HUES6 (cell line): ENCODE results near the gene AIG1.

Experiments
- H3K27ac ChIP-seq: 2 replicates; pipeline ENCODE4 v1.7.0; 2013; ENCODE audit warnings: low read depth, mild to moderate bottlenecking, low read length, inconsistent platforms
- H3K27me3 ChIP-seq: 2 replicates; pipeline ENCODE4 v1.6.1; 2013; ENCODE audit warnings: low read length; ENCODE audit not compliant: control insufficient read depth, insufficient read depth
- H3K36me3 ChIP-seq: 2 replicates; pipeline ENCODE4 v1.6.1; 2013; ENCODE audit warnings: low read length; ENCODE audit not compliant: control insufficient read depth, insufficient read depth
- H3K4me1 ChIP-seq: 2 replicates; pipeline ENCODE4 v1.6.1; 2013; ENCODE audit warnings: low read length; ENCODE audit not compliant: control insufficient read depth, insufficient read depth
- H3K4me3 ChIP-seq: 2 replicates; pipeline ENCODE4 v1.5.1; 2013; ENCODE audit warnings: low read depth, low read length
- H3K9ac ChIP-seq: one replicate; pipeline ENCODE4 v1.6.1; 2013; ENCODE audit warnings: mild to moderate bottlenecking, low read length
- H3K9me3 ChIP-seq: 2 replicates; pipeline ENCODE4 v1.6.1; 2013; ENCODE audit warnings: low read depth, low read length; ENCODE audit not compliant: control insufficient read depth, insufficient read depth

Gene AIG1

GRCh38 chr6:143251288-143251687 lies 190.6 kb downstream of the AIG1 start:
- H3K4me3 ChIP-seq, result no peak overlapping the region
- H3K27ac ChIP-seq, result no peak overlapping the region
- no peaks in the 10 kb centered on the region for H3K27me3 ChIP-seq
- peaks cover under 1% of the 10 kb centered on the region for H3K9me3 ChIP-seq
- H3K4me1 ChIP-seq, result no peaks in the 10 kb centered on the region
- H3K9ac ChIP-seq, result no peak overlapping the region
- no peaks in the 10 kb centered on the region for H3K36me3 ChIP-seq

GRCh38 chr6:143252961-143253360 lies 192.3 kb downstream of the AIG1 start:
- Histone ChIP-seq H3K9me3 (no peaks in the 10 kb centered on the region), H3K9ac (no peak overlapping the region), H3K27ac (no peak overlapping the region)

GRCh38 chr6:143253586-143253985 lies 192.9 kb downstream of the AIG1 start:
- no peak overlapping the region for H3K9ac ChIP-seq
- H3K36me3 ChIP-seq, result no peaks in the 10 kb centered on the region
- no peaks in the 10 kb centered on the region; the same call in 1 of the 2 replicates for H3K4me1 ChIP-seq
- no peak overlapping the region for H3K27ac ChIP-seq
- H3K4me3 ChIP-seq, result no peak overlapping the region
- 0 out of 2 replicates have a peak, but pooled peaks cover under 1% of the 10 kb centered on the region for H3K9me3 ChIP-seq
- H3K27me3 ChIP-seq, result no peaks in the 10 kb centered on the region

More at GRCh38 chr6:143252961-143253360, 192.3 kb downstream of the AIG1 start:
- no peaks in the 10 kb centered on the region for H3K27me3 ChIP-seq
- H3K4me3 ChIP-seq, result no peak overlapping the region
- no peaks in the 10 kb centered on the region for H3K36me3 ChIP-seq
- no peaks in the 10 kb centered on the region; the same call in 1 of the 2 replicates for H3K4me1 ChIP-seq

- Histone ChIP-seq H3K9me3 (0 out of 2 replicates have a peak, but pooled peaks cover 9% of the 10 kb centered on the region), H3K36me3 (no peaks in the 10 kb centered on the region), H3K27me3 (no peaks in the 10 kb centered on the region), H3K9ac (no peak overlapping the region), H3K4me3 (no peak overlapping the region), H3K4me1 (no peaks in the 10 kb centered on the region; the same call in 1 of the 2 replicates), H3K27ac (no peak overlapping the region)
These were observed 198.3 kb downstream of the AIG1 start for GRCh38 chr6:143258945-143259344.

GRCh38 chr6:143260857-143261256 lies 200.2 kb downstream of the AIG1 start:
- Histone ChIP-seq H3K36me3 (no peaks in the 10 kb centered on the region), H3K9ac (no peak overlapping the region), H3K9me3 (0 out of 2 replicates have a peak, but pooled peaks cover 9% of the 10 kb centered on the region), H3K4me3 (no peak overlapping the region), H3K27me3 (no peaks in the 10 kb centered on the region), H3K27ac (no peak overlapping the region), H3K4me1 (peaks cover 17% of the 10 kb centered on the region)

- Histone ChIP-seq H3K4me1 (peaks cover 17% of the 10 kb centered on the region), H3K27ac (no peak overlapping the region), H3K36me3 (no peaks in the 10 kb centered on the region), H3K9me3 (0 out of 2 replicates have a peak, but pooled peaks cover 9% of the 10 kb centered on the region), H3K27me3 (no peaks in the 10 kb centered on the region), H3K4me3 (no peak overlapping the region), H3K9ac (no peak overlapping the region)
These were observed 201.3 kb downstream of the AIG1 start for GRCh38 chr6:143261899-143262436.

GRCh38 chr6:143262859-143263258 lies 202.2 kb downstream of the AIG1 start:
- H3K27ac ChIP-seq, result no peak overlapping the region
- H3K9me3 ChIP-seq, result 0 out of 2 replicates have a peak, but pooled peaks cover 9% of the 10 kb centered on the region
- no peaks in the 10 kb centered on the region for H3K36me3 ChIP-seq
- no peak overlapping the region for H3K9ac ChIP-seq
- no peak overlapping the region for H3K4me3 ChIP-seq
- H3K27me3 ChIP-seq, result no peaks in the 10 kb centered on the region
- peaks cover 17% of the 10 kb centered on the region for H3K4me1 ChIP-seq

GRCh38 chr6:143264379-143264778 lies 203.7 kb downstream of the AIG1 start:
- peaks cover 17% of the 10 kb centered on the region for H3K4me1 ChIP-seq
- H3K9me3 ChIP-seq, result no peaks in the 10 kb centered on the region
- no peaks in the 10 kb centered on the region for H3K36me3 ChIP-seq
- H3K9ac ChIP-seq, result no peak overlapping the region
- no peak overlapping the region for H3K27ac ChIP-seq
- H3K4me3 ChIP-seq, result no peak overlapping the region
- no peaks in the 10 kb centered on the region for H3K27me3 ChIP-seq

- H3K27ac ChIP-seq, result 0 out of 2 replicates have a peak overlapping the region, but pooled peaks have one; percentile 7
- no peaks in the 10 kb centered on the region for H3K27me3 ChIP-seq
- H3K4me1 ChIP-seq, result peaks cover 17% of the 10 kb centered on the region
These were observed 204.5 kb downstream of the AIG1 start for GRCh38 chr6:143264986-143265764.

GRCh38 chr6:143267760-143268159 lies 207.1 kb downstream of the AIG1 start:
- no peak overlapping the region for H3K27ac ChIP-seq

More at GRCh38 chr6:143264986-143265764, 204.5 kb downstream of the AIG1 start:
- H3K9ac ChIP-seq, result no peak overlapping the region
- H3K36me3 ChIP-seq, result no peaks in the 10 kb centered on the region
- H3K4me3 ChIP-seq, result no peak overlapping the region
- no peaks in the 10 kb centered on the region for H3K9me3 ChIP-seq

GRCh38 chr6:143268439-143268838 lies 207.8 kb downstream of the AIG1 start:
- Histone ChIP-seq H3K4me3 (no peak overlapping the region), H3K4me1 (peaks cover 17% of the 10 kb centered on the region), H3K27me3 (no peaks in the 10 kb centered on the region), H3K27ac (no peak overlapping the region), H3K9me3 (no peaks in the 10 kb centered on the region), H3K36me3 (no peaks in the 10 kb centered on the region), H3K9ac (no peak overlapping the region)

More at GRCh38 chr6:143267760-143268159, 207.1 kb downstream of the AIG1 start:
- H3K4me1 ChIP-seq, result peaks cover 17% of the 10 kb centered on the region
- no peak overlapping the region for H3K9ac ChIP-seq
- no peaks in the 10 kb centered on the region for H3K36me3 ChIP-seq
- no peaks in the 10 kb centered on the region for H3K27me3 ChIP-seq
- H3K4me3 ChIP-seq, result no peak overlapping the region
- H3K9me3 ChIP-seq, result no peaks in the 10 kb centered on the region
